B cell (primary cell): Measurements from ENCODE around the gene TEPSIN. TPM values are rescaled to one million over a fixed set of nuclear protein-coding genes. Genes with fewer than 3 reads are reported as not detected.

Experiments used
- ATAC-seq: fragments of 200-7000 bp; cut with Tn5 transposase; one replicate; pipeline ENCODE4 v1.10.0; 2021; ENCODE audit warnings: low read depth, mild to moderate bottlenecking, moderate number of reproducible peaks, moderate library complexity
- CTCF ChIA-PET: fragments of 350-600 bp; sonication (Branson Sonifier 250); formaldehyde crosslinking; loops from one replicate; lab custom pipeline; 2021; ENCODE audit warnings: antibody characterized with exemption, inconsistent platforms; lab: Charles Lee
- POLR2A ChIA-PET: fragments of 350-600 bp; sonication (Branson Sonifier 250); formaldehyde crosslinking; loops from one replicate; lab custom pipeline; 2021; ENCODE audit warnings: antibody characterized with exemption; lab: Charles Lee
- DNase-seq: peaks from one replicate; pipeline ENCODE4 v3.0.0; 2013
- H2AFZ ChIP-seq: 2 replicates; pipeline ENCODE4 v1.6.1; 2012; ENCODE audit warnings: mild to moderate bottlenecking, low read depth, low read length; ENCODE audit not compliant: insufficient read depth, poor library complexity, severe bottlenecking
- H3K27ac ChIP-seq, 2 donors: 1 replicate in 1 of 2; 2 replicates in 1 of 2; pipeline ENCODE4 v1.5.1; 2012 to 2013; ENCODE audit warnings: low read length in 2 of 2, mild to moderate bottlenecking in 2 of 2, moderate library complexity in 1 of 2
- H3K27me3 ChIP-seq, 4 experiments: fragments of 200-600 bp in 1 of 4; sonication (generic) in 1 of 4; replicated peaks in 1 of 4; 1 replicate in 2 of 4; 2 replicates in 2 of 4; pipeline versions ENCODE4 v1.6.1 to v1.7.0; 2013 to 2016; ENCODE audit warnings: low read length in 3 of 4, mild to moderate bottlenecking in 2 of 4, mixed read lengths in 1 of 4, moderate library complexity in 1 of 4; ENCODE audit not compliant: insufficient read depth in 4 of 4, control insufficient read depth in 3 of 4; ENCODE audit errors: control extremely low read depth in 1 of 4
- H3K36me3 ChIP-seq, 2 experiments: replicated peaks in 1 of 2; 1 replicate in 1 of 2; 2 replicates in 1 of 2; pipeline versions ENCODE4 v1.6.1 to v1.7.1; 2013; ENCODE audit warnings: low read length in 1 of 2; ENCODE audit not compliant: insufficient read depth in 2 of 2, control insufficient read depth in 1 of 2; ENCODE audit errors: control extremely low read depth in 1 of 2, extremely low read depth in 1 of 2
- H3K4me1 ChIP-seq, 2 donors: fragments of 200-600 bp in 1 of 2; sonication (generic) in 1 of 2; 1 replicate in 1 of 2; 2 replicates in 1 of 2; pipeline versions ENCODE4 v1.5.1 to v1.6.1; 2013 to 2017; ENCODE audit warnings: low read length in 2 of 2; ENCODE audit not compliant: control insufficient read depth in 2 of 2, insufficient read depth in 2 of 2
- H3K4me2 ChIP-seq: replicated peaks from 2 replicates; pipeline ENCODE3; 2012; ENCODE audit warnings: mild to moderate bottlenecking, low read depth, low read length; ENCODE audit not compliant: poor library complexity, severe bottlenecking
- H3K4me3 ChIP-seq, 5 experiments: fragments of 200-600 bp in 1 of 5; sonication (generic) in 1 of 5; 1 replicate in 3 of 5; 2 replicates in 2 of 5; pipeline versions ENCODE4 v1.5.1 to v1.7.0; 2011 to 2016; ENCODE audit warnings: low read length in 4 of 5, mild to moderate bottlenecking in 4 of 5, low read depth in 2 of 5, control low read depth in 1 of 5, moderate library complexity in 1 of 5; ENCODE audit not compliant: insufficient read depth in 1 of 5; ENCODE audit errors: control extremely low read depth in 1 of 5, extremely low read depth in 1 of 5
- H3K79me2 ChIP-seq: fragments of 200-600 bp; sonication (generic); one replicate; pipeline ENCODE4 v1.6.0; 2016; ENCODE audit warnings: low read length; ENCODE audit not compliant: control insufficient read depth, insufficient read depth
- H3K9ac ChIP-seq: fragments of 200-600 bp; sonication (generic); 2 replicates; pipeline ENCODE4 v1.6.1; 2017; ENCODE audit warnings: mild to moderate bottlenecking, low read length, moderate library complexity
- H3K9me3 ChIP-seq, 3 donors: one replicate each; pipeline versions ENCODE4 v1.6.1 to v1.7.1; 2013; ENCODE audit warnings: low read length in 2 of 3; ENCODE audit not compliant: control insufficient read depth in 2 of 3, insufficient read depth in 1 of 3; ENCODE audit errors: control extremely low read depth in 1 of 3
- H4K20me1 ChIP-seq: 2 replicates; pipeline ENCODE4 v1.6.0; 2012; ENCODE audit warnings: mild to moderate bottlenecking, low read length; ENCODE audit not compliant: insufficient read depth, control insufficient read depth, poor library complexity, severe bottlenecking
- H3K27ac Mint-ChIP-seq: one replicate; pipeline ENCODE4 v1.8.0; 2021; ENCODE audit warnings: mixed read lengths
- H3K27me3 Mint-ChIP-seq: one replicate; pipeline ENCODE4 v1.8.0; 2021; ENCODE audit warnings: mixed read lengths
- H3K4me1 Mint-ChIP-seq: one replicate; pipeline ENCODE4 v1.8.0; 2021; ENCODE audit warnings: mixed read lengths
- H3K4me3 Mint-ChIP-seq: one replicate; pipeline ENCODE4 v1.8.0; 2021; ENCODE audit warnings: mixed read lengths
- H3K9me3 Mint-ChIP-seq: one replicate; pipeline ENCODE4 v1.8.0; 2022; ENCODE audit warnings: mixed read lengths; ENCODE audit not compliant: insufficient read depth
- CTCF ChIP-seq: fragments of 200-600 bp; IDR thresholded peaks from one replicate; pipeline ENCODE4 v1.8.0; 2022; ENCODE audit warnings: antibody characterized with exemption, mild to moderate bottlenecking
- EZH2 ChIP-seq: IDR thresholded peaks from 2 replicates; pipeline ENCODE4 v1.6.1; 2012; ENCODE audit warnings: borderline replicate concordance, low read depth, mild to moderate bottlenecking, moderate library complexity, low read length; ENCODE audit not compliant: insufficient read depth, poor library complexity, severe bottlenecking
- WGBS: methylation state at CpG from one replicate; pipeline ENCODE4 v1.1.5; 2013; ENCODE audit warnings: missing lambda C conversion rate; ENCODE audit not compliant: insufficient coverage; 5-methylcytosine and 5-hydroxymethylcytosine counted together
- intact Hi-C: fragments of 100-400 bp; cut with micrococcal nuclease; formaldehyde crosslinking; loops from one replicate; pipeline ENCODE4 v1.10.0; 2022
- polyA plus RNA-seq: library from polyadenylated mRNA; depleted of rRNA; stranded (reverse); fragments of >200 nt; gene quantifications from 2 replicates; pipeline ENCODE4 v1.2.3, GENCODE V29; 2012
- total RNA-seq, 2 donors: library from RNA; stranded (reverse); fragments of 120-200 nt in 1 of 2; gene quantifications; 1 replicate in 1 of 2; 2 replicates in 1 of 2; pipeline versions ENCODE4 v1.2.3 to v1.2.4, GENCODE V29; 2013 to 2022

Gene TEPSIN
- total and polyA plus RNA-seq, 2 donors (not counting 1 experiment from before 2014, with no cell fraction given), result 180 to 273 TPM

- Histone ChIP-seq H3K4me1 (peaks cover 21 to 32% of the 10 kb centered on the region in 2 donors), H2AFZ (no peak overlapping the region), H4K20me1 (peaks cover 65% of the 10 kb centered on the region), H3K79me2 (peaks cover 48% of the 10 kb centered on the region), H3K9me3 (no peaks in the 10 kb centered on the region), H3K27ac (no peak overlapping the region), H3K9ac (no peak overlapping the region), H3K36me3 (peaks cover 0 to 67% of the 10 kb centered on the region in 2 experiments), H3K4me3 (no peak overlapping the region), H3K4me2 (no peak overlapping the region), H3K27me3 (no peaks in the 10 kb centered on the region)
- peak overlapping the region; percentile 32 for H3K27ac Mint-ChIP-seq
- peaks cover 42% of the 10 kb centered on the region for H3K4me1 Mint-ChIP-seq
- WGBS, result 97% methylated on average over 17 of the region's 19 CpGs
- no peaks in the 10 kb centered on the region for H3K9me3 Mint-ChIP-seq
- ChIA-PET POLR2A (interaction anchor here (0.6 kb wide), 1 partner anchor 214 kb away, joined by 3 read pairs; no protein-coding TSS in a partner anchor), CTCF (interaction anchor here (0.9 kb wide), 1 partner anchor 127 kb away, joined by 3 read pairs; no protein-coding TSS in a partner anchor)
- H3K4me3 Mint-ChIP-seq, result no peak overlapping the region
- no peaks in the 10 kb centered on the region for H3K27me3 Mint-ChIP-seq
- no peak for TF ChIP-seq EZH2
- ATAC-seq, result no peak
- DNase-seq, result no peak
- intact Hi-C loops, result no loop called here
Measured at GRCh38 chr17:81232616-81233241, 6.1 kb downstream of the TEPSIN start.

GRCh38 chr17:81231766-81232581 is 6.9 kb downstream of the TEPSIN start:
- Histone ChIP-seq H3K9ac (no peak overlapping the region), H3K4me2 (no peak overlapping the region), H4K20me1 (peaks cover 57% of the 10 kb centered on the region), H3K36me3 (peaks cover 0 to 66% of the 10 kb centered on the region in 2 experiments), H3K4me3 (no peak overlapping the region), H3K27me3 (no peaks in the 10 kb centered on the region), H2AFZ (no peak overlapping the region), H3K9me3 (peaks cover 0 to 5% (median 0%) of the 10 kb centered on the region in 3 donors), H3K4me1 (peaks cover 19 to 31% of the 10 kb centered on the region in 2 donors), H3K27ac (no peak overlapping the region), H3K79me2 (peaks cover 40% of the 10 kb centered on the region)
- H3K9me3 Mint-ChIP-seq, result no peaks in the 10 kb centered on the region
- ChIA-PET POLR2A (interaction anchor here (0.6 kb wide), 1 partner anchor 213 kb away, joined by 3 read pairs; no protein-coding TSS in a partner anchor), CTCF (no interaction called here)
- H3K4me3 Mint-ChIP-seq, result no peak overlapping the region
- H3K27me3 Mint-ChIP-seq, result no peaks in the 10 kb centered on the region
- H3K4me1 Mint-ChIP-seq, result peaks cover 40% of the 10 kb centered on the region
- DNase-seq, result no peak
- H3K27ac Mint-ChIP-seq, result no peak overlapping the region
- no peak for TF ChIP-seq CTCF
- TF ChIP-seq EZH2, result no peak
- 95% methylated on average over 42 of the region's 43 CpGs for WGBS
- intact Hi-C loops, result no loop called here
- ATAC-seq, result no peak
